HepG2 (cell line): ENCODE measurements around the gene LEAP2. TPM values are rescaled to one million over a fixed set of nuclear protein-coding genes. Genes with fewer than 3 reads are reported as not detected.

Source experiments
- ATAC-seq: fragments of 200-7000 bp; cut with Tn5 transposase; 3 replicates; pipeline ENCODE4 v1.9.1; 2020; ENCODE audit warnings: mild to moderate bottlenecking, moderate library complexity
- BruUV-seq: library from RNA; stranded (reverse); fragments of 400-500 nt; replicated peaks from 2 replicates; lab custom pipeline; 2021; lab: Mats Ljungman, UMichigan
- CTCF ChIA-PET: fragments of 300-600 bp; formaldehyde crosslinking; extraction: SDS; loops from one replicate; lab custom pipeline; 2021; ENCODE audit warnings: low total read pairs, inconsistent platforms, low intra/inter-chr PET ratio; lab: Yijun Ruan, JAX
- POLR2A ChIA-PET: fragments of 350-600 bp; sonication (Branson Sonifier 250); formaldehyde crosslinking; loops from one replicate; lab custom pipeline; 2020; ENCODE audit warnings: antibody characterized with exemption, inconsistent platforms; lab: Yijun Ruan, JAX
- DNase-seq: peaks from one replicate; pipeline ENCODE4 v3.0.0-alpha.2; 2015; ENCODE audit warnings: low spot score
- FAIRE-seq: peaks from 3 replicates; lab custom pipeline; 2011; peaks lifted over from hg19 to GRCh38; lab: Jason Lieb, UNC
- H2AFZ ChIP-seq: one replicate; pipeline ENCODE4 v1.6.1; 2011; ENCODE audit warnings: low read length, inconsistent platforms
- H3K27ac ChIP-seq: fragments of 300-600 bp; 3 replicates; pipeline ENCODE4 v1.8.0; 2011; ENCODE audit warnings: mixed run types, mild to moderate bottlenecking, mixed read lengths, low read length, inconsistent platforms; ENCODE audit not compliant: insufficient read depth; ENCODE audit errors: extremely low read length
- H3K27me3 ChIP-seq, 2 experiments: fragments of 200-600 bp in 1 of 2; 2 replicates in 1 of 2; 3 replicates in 1 of 2; pipeline versions ENCODE4 v1.6.0 to v1.8.0; 2011; ENCODE audit warnings: low read length in 2 of 2, mild to moderate bottlenecking in 2 of 2, moderate library complexity in 2 of 2, inconsistent platforms in 1 of 2; ENCODE audit not compliant: insufficient read depth in 2 of 2, control insufficient read depth in 1 of 2
- H3K36me3 ChIP-seq, 2 experiments: fragments of 200-600 bp in 1 of 2; replicated peaks in 1 of 2; 2 replicates in 1 of 2; 3 replicates in 1 of 2; pipeline versions ENCODE4 v1.5.1 to v1.8.0; 2011; ENCODE audit warnings: low read length in 2 of 2, inconsistent platforms in 1 of 2; ENCODE audit not compliant: insufficient read depth in 2 of 2, control insufficient read depth in 1 of 2
- H3K4me1 ChIP-seq: 2 replicates; pipeline ENCODE4 v1.5.1; 2012; ENCODE audit warnings: low read length, inconsistent platforms; ENCODE audit not compliant: insufficient read depth
- H3K4me2 ChIP-seq: 2 replicates; pipeline ENCODE4 v1.6.0; 2011; ENCODE audit warnings: low read depth, low read length, inconsistent platforms
- H3K4me3 ChIP-seq, 3 experiments: fragments of 200-600 bp in 1 of 3; sonication (generic), shearing (Covaris generic) in 1 of 3; replicated peaks in 1 of 3; 2 replicates each; pipeline ENCODE4 v1.5.1; 2011 to 2016; ENCODE audit warnings: low read length in 3 of 3, inconsistent platforms in 2 of 3, low read depth in 2 of 3, mild to moderate bottlenecking in 2 of 3, control low read depth in 1 of 3, mixed read lengths in 1 of 3; ENCODE audit not compliant: insufficient read depth in 1 of 3
- H3K79me2 ChIP-seq: one replicate; pipeline ENCODE4 v1.6.1; 2011; ENCODE audit warnings: low read length, inconsistent platforms; ENCODE audit not compliant: insufficient read depth
- H3K9ac ChIP-seq: 2 replicates; pipeline ENCODE4 v1.6.0; 2011; ENCODE audit warnings: mild to moderate bottlenecking, low read depth, low read length, inconsistent platforms; ENCODE audit not compliant: insufficient read depth
- H3K9me3 ChIP-seq: 2 replicates; pipeline ENCODE4 v1.5.1; 2012; ENCODE audit warnings: mild to moderate bottlenecking, low read length
- H4K20me1 ChIP-seq: 2 replicates; pipeline ENCODE4 v1.6.0; 2011; ENCODE audit warnings: inconsistent platforms, mild to moderate bottlenecking, low read length, moderate library complexity; ENCODE audit not compliant: insufficient read depth
- ELF4 ChIP-seq: sonication (generic); formaldehyde crosslinking; IDR thresholded peaks from 2 replicates; pipeline ENCODE4 v1.5.0; 2020; ENCODE audit warnings: missing genetic modification reagents, mild to moderate bottlenecking, moderate library complexity, borderline replicate concordance
- ERF ChIP-seq: IDR thresholded peaks from 2 replicates; pipeline ENCODE4 v1.6.1; 2018; ENCODE audit warnings: missing biosample characterization, missing genetic modification reagents
- FOXA3 ChIP-seq: IDR thresholded peaks from 2 replicates; pipeline ENCODE4 v1.6.1; 2016; ENCODE audit warnings: missing genetic modification reagents, missing compliant biosample characterization
- GATA4 ChIP-seq: sonication (generic); IDR thresholded peaks from 2 replicates; pipeline ENCODE4 v1.6.1; 2016; ENCODE audit warnings: antibody characterized with exemption, low read depth, borderline replicate concordance
- MEF2D ChIP-seq: sonication (generic); formaldehyde crosslinking; IDR thresholded peaks from 2 replicates; pipeline ENCODE4 v1.5.1; 2020; ENCODE audit warnings: mild to moderate bottlenecking, missing genetic modification reagents
- MTA1 ChIP-seq: sonication (generic); formaldehyde crosslinking; IDR thresholded peaks from 2 replicates; pipeline ENCODE4 v1.4.0; 2020; ENCODE audit warnings: missing genetic modification reagents, mild to moderate bottlenecking, borderline replicate concordance
- ZNF720 ChIP-seq: sonication (generic); formaldehyde crosslinking; IDR thresholded peaks from 2 replicates; pipeline ENCODE4 v1.4.0; 2020; ENCODE audit warnings: missing genetic modification reagents
- ZSCAN21 ChIP-seq: sonication (generic); formaldehyde crosslinking; IDR thresholded peaks from 2 replicates; pipeline ENCODE4 v1.8.0; 2022; ENCODE audit warnings: mild to moderate bottlenecking, missing genetic modification reagents, moderate library complexity, borderline replicate concordance
- WGBS: methylation state at CpG from one replicate; pipeline ENCODE4 v1.1.6; 2017; ENCODE audit warnings: low lambda C conversion rate; 5-methylcytosine and 5-hydroxymethylcytosine counted together
- in situ Hi-C: cut with HindIII; loops from 2 replicates; pipeline ENCODE4 v1.10.0; 2017; ENCODE audit warnings: low pct_unique_long_range_greater_than_20kb; ENCODE audit not compliant: extremely low pct_ligation_motif_present
- intact Hi-C: fragments of 100-400 bp; cut with micrococcal nuclease; formaldehyde crosslinking; loops from one replicate; pipeline ENCODE4 v1.10.0; 2022; ENCODE audit not compliant: unreplicated experiment
- polyA plus RNA-seq, 8 experiments: library from polyadenylated mRNA; depleted of rRNA in 3 of 8; stranded (reverse) in 7 of 8; unstranded in 1 of 8; fragments of >200 nt; fragmentation: Illumina TruSeq in 4 of 8; extraction: Trizol in 4 of 8; gene quantifications; 2 replicates each; pipeline versions ENCODE4 v1.2.1 to v1.2.3, GENCODE V29; 2011 to 2016; ENCODE audit warnings: low read depth in 4 of 8, missing spikeins in 1 of 8, mixed read lengths in 1 of 8; ENCODE audit not compliant: insufficient read depth in 1 of 8
- total RNA-seq, 5 experiments: library from RNA; depleted of rRNA; stranded (reverse); fragments of >200 nt; fragmentation: Illumina TruSeq; extraction: Trizol; gene quantifications; 2 replicates each; pipeline ENCODE4 v1.2.3, GENCODE V29; 2016; ENCODE audit warnings: low read depth in 1 of 5
- TF ChIP-seq, protein P1 (sequence below): sonication (generic); formaldehyde crosslinking; IDR thresholded peaks from 2 replicates; pipeline ENCODE4 v1.5.1; 2020; ENCODE audit warnings: mild to moderate bottlenecking, missing genetic modification reagents, moderate library complexity
- TF ChIP-seq, protein P2 (sequence below): sonication (generic); formaldehyde crosslinking; IDR thresholded peaks from 2 replicates; pipeline ENCODE4 v1.4.0; 2020; ENCODE audit warnings: missing genetic modification reagents
- TF ChIP-seq, protein P3 (sequence below): sonication (generic); formaldehyde crosslinking; IDR thresholded peaks from 2 replicates; pipeline ENCODE4 v1.8.0; 2022; ENCODE audit warnings: low read depth, missing genetic modification reagents

The LEAP2 gene
- total and polyA plus RNA-seq, 2 of the 13 experiments (the other 11 are each of a cell fraction or from before 2014, with no cell fraction given) = 23.9 to 51.9 TPM

DNA sequence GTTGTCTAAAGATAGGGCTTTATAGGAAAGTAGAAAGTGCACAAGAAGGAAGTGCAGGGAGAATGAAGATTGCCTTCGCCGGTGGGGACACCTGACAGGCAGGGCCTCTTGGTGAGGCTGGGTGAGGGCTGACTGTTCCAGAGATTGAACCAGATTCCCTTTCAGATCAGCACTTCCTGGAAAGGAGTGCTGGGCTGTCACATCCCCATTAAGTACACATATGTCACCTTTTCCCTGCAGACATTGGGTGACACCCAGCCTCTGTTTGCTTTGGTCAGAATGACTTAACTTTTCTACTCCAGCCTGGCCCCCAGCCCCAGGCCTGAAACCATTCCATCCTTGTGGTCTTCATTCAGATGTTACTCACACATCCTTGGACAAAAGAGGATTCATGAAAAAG lies 35.6 kb upstream of the LEAP2 start:
- CTCF ChIA-PET = no interaction called here
- intact Hi-C loops = no loop called here
- TF ChIP-seq GATA4 (0 out of 2 replicates have a peak, but pooled peaks have one; percentile 32), ERF (CRISPR knock-in tag) (peak; percentile 66), ELF4 (CRISPR knock-in tag) (peak; percentile 85; the same call in 1 of the 2 replicates), FOXA3 (CRISPR knock-in tag) (peak; percentile 81), MEF2D (CRISPR knock-in tag) (peak; percentile 18; the same call in 1 of the 2 replicates), MTA1 (CRISPR knock-in tag) (no peak), ZSCAN21 (CRISPR knock-in tag) (peak; percentile 71), ZNF720 (CRISPR knock-in tag) (no peak)
- TF ChIP-seq, protein P1, sequence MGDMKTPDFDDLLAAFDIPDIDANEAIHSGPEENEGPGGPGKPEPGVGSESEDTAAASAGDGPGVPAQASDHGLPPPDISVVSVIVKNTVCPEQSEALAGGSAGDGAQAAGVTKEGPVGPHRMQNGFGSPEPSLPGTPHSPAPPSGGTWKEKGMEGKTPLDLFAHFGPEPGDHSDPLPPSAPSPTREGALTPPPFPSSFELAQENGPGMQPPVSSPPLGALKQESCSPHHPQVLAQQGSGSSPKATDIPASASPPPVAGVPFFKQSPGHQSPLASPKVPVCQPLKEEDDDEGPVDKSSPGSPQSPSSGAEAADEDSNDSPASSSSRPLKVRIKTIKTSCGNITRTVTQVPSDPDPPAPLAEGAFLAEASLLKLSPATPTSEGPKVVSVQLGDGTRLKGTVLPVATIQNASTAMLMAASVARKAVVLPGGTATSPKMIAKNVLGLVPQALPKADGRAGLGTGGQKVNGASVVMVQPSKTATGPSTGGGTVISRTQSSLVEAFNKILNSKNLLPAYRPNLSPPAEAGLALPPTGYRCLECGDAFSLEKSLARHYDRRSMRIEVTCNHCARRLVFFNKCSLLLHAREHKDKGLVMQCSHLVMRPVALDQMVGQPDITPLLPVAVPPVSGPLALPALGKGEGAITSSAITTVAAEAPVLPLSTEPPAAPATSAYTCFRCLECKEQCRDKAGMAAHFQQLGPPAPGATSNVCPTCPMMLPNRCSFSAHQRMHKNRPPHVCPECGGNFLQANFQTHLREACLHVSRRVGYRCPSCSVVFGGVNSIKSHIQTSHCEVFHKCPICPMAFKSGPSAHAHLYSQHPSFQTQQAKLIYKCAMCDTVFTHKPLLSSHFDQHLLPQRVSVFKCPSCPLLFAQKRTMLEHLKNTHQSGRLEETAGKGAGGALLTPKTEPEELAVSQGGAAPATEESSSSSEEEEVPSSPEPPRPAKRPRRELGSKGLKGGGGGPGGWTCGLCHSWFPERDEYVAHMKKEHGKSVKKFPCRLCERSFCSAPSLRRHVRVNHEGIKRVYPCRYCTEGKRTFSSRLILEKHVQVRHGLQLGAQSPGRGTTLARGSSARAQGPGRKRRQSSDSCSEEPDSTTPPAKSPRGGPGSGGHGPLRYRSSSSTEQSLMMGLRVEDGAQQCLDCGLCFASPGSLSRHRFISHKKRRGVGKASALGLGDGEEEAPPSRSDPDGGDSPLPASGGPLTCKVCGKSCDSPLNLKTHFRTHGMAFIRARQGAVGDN (CRISPR knock-in tag) = peak; percentile 20; the same call in 1 of the 2 replicates
- TF ChIP-seq, protein P2, sequence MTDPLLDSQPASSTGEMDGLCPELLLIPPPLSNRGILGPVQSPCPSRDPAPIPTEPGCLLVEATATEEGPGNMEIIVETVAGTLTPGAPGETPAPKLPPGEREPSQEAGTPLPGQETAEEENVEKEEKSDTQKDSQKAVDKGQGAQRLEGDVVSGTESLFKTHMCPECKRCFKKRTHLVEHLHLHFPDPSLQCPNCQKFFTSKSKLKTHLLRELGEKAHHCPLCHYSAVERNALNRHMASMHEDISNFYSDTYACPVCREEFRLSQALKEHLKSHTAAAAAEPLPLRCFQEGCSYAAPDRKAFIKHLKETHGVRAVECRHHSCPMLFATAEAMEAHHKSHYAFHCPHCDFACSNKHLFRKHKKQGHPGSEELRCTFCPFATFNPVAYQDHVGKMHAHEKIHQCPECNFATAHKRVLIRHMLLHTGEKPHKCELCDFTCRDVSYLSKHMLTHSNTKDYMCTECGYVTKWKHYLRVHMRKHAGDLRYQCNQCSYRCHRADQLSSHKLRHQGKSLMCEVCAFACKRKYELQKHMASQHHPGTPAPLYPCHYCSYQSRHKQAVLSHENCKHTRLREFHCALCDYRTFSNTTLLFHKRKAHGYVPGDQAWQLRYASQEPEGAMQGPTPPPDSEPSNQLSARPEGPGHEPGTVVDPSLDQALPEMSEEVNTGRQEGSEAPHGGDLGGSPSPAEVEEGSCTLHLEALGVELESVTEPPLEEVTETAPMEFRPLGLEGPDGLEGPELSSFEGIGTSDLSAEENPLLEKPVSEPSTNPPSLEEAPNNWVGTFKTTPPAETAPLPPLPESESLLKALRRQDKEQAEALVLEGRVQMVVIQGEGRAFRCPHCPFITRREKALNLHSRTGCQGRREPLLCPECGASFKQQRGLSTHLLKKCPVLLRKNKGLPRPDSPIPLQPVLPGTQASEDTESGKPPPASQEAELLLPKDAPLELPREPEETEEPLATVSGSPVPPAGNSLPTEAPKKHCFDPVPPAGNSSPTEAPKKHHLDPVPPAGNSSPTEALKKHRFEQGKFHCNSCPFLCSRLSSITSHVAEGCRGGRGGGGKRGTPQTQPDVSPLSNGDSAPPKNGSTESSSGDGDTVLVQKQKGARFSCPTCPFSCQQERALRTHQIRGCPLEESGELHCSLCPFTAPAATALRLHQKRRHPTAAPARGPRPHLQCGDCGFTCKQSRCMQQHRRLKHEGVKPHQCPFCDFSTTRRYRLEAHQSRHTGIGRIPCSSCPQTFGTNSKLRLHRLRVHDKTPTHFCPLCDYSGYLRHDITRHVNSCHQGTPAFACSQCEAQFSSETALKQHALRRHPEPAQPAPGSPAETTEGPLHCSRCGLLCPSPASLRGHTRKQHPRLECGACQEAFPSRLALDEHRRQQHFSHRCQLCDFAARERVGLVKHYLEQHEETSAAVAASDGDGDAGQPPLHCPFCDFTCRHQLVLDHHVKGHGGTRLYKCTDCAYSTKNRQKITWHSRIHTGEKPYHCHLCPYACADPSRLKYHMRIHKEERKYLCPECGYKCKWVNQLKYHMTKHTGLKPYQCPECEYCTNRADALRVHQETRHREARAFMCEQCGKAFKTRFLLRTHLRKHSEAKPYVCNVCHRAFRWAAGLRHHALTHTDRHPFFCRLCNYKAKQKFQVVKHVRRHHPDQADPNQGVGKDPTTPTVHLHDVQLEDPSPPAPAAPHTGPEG = peak; percentile 33; the same call in 1 of the 2 replicates
- TF ChIP-seq, protein P3, sequence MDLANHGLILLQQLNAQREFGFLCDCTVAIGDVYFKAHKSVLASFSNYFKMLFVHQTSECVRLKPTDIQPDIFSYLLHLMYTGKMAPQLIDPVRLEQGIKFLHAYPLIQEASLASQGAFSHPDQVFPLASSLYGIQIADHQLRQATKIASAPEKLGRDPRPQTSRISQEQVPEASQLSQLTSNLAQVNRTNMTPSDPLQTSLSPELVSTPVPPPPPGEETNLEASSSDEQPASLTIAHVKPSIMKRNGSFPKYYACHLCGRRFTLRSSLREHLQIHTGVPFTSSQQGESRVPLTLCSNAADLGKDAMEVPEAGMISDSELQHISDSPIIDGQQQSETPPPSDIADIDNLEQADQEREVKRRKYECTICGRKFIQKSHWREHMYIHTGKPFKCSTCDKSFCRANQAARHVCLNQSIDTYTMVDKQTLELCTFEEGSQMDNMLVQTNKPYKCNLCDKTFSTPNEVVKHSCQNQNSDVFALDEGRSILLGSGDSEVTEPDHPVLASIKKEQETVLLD (CRISPR knock-in tag) = no peak

More for the DNA sequence above, 35.6 kb upstream of the LEAP2 start:
- DNase-seq (peak; percentile 86), ATAC-seq (peak; percentile 73), FAIRE-seq (peak; percentile 30)
- peaks cover 87% of the 10 kb centered on the region for H3K4me1 ChIP-seq
- peak overlapping the region; percentile 98 for H3K27ac ChIP-seq
- H3K4me3 ChIP-seq = peak overlapping the region; percentile 30 to 68 (median 56)
- in situ Hi-C loops = no loop called here
- peak overlapping the region; percentile 92 for H3K4me2 ChIP-seq
- WGBS = 4% methylated on average over 2 of the region's 2 CpGs
- no peaks in the 10 kb centered on the region for H3K27me3 ChIP-seq
- no peak overlapping the region for H2AFZ ChIP-seq
- no peaks in the 10 kb centered on the region for H4K20me1 ChIP-seq
- no peaks in the 10 kb centered on the region for H3K9me3 ChIP-seq
- H3K36me3 ChIP-seq = no peaks in the 10 kb centered on the region
- no peaks in the 10 kb centered on the region for H3K79me2 ChIP-seq
- no TSS peak for BruUV-seq
- POLR2A ChIA-PET = interaction anchor here (0.7 to 4.8 kb wide), 9 partner anchors 12 to 190 kb away, joined by 3 to 43 read pairs (median 4); partner anchors contain the start of genes GDF9 and UQCRQ
- H3K9ac ChIP-seq = peak overlapping the region; percentile 88
